ENCODE data around the gene ARL14EP. TPM values are rescaled to one million over a fixed set of nuclear protein-coding genes. Genes with fewer than 3 reads are reported as not detected.

The ARL14EP gene
- total RNA-seq, 1 donor from 2014 or later, result 34.3 TPM

- intact Hi-C loops (cut with micrococcal nuclease), result loop anchor here (10.0 kb wide), 1 partner anchor 1179 kb away; the partner anchor contains the start of genes ELP4 and IMMP1L
Measured at GRCh38 chr11:30326114-30326778, 3.3 kb downstream of the ARL14EP start.

- intact Hi-C loops (cut with micrococcal nuclease), result loop anchor here (10.0 kb wide), 1 partner anchor 1178 kb away; the partner anchor contains the start of genes ELP4 and IMMP1L
Measured at GRCh38 chr11:30326906-30327305, 4.0 kb downstream of the ARL14EP start.

- intact Hi-C loops (cut with micrococcal nuclease), result loop anchor here (10.0 kb wide), 1 partner anchor 1176 kb away; the partner anchor contains the start of genes ELP4 and IMMP1L
Measured at GRCh38 chr11:30328681-30329080, 5.8 kb downstream of the ARL14EP start.

- intact Hi-C loops (cut with micrococcal nuclease), result loop anchor here (10.0 kb wide), 1 partner anchor 1175 kb away; the partner anchor contains the start of genes ELP4 and IMMP1L
Measured at GRCh38 chr11:30329150-30329940, 6.4 kb downstream of the ARL14EP start.

- intact Hi-C loops (cut with micrococcal nuclease), result no loop called here
Measured at GRCh38 chr11:30333405-30333804, 10.5 kb downstream of the ARL14EP start.

- intact Hi-C loops (cut with micrococcal nuclease), result loop anchor here (10.0 kb wide), 1 partner anchor 512 kb away; no protein-coding TSS in a partner anchor
Measured at GRCh38 chr11:30342736-30343166, 19.8 kb downstream of the ARL14EP start.

- intact Hi-C loops (cut with micrococcal nuclease), result loop anchor here (10.0 kb wide), 1 partner anchor 511 kb away; no protein-coding TSS in a partner anchor
Measured at GRCh38 chr11:30344085-30344484, 21.2 kb downstream of the ARL14EP start.

- intact Hi-C loops (cut with micrococcal nuclease), result loop anchor here (1.0 to 10.0 kb wide), 2 partner anchors 509 to 573 kb away; no protein-coding TSS in a partner anchor
Measured at GRCh38 chr11:30345644-30346043, 22.7 kb downstream of the ARL14EP start.

- intact Hi-C loops (cut with micrococcal nuclease), result loop anchor here (1.0 to 10.0 kb wide), 2 partner anchors 509 to 572 kb away; no protein-coding TSS in a partner anchor
Measured at GRCh38 chr11:30346068-30346688, 23.3 kb downstream of the ARL14EP start.

GRCh38 chr11:30348035-30348434 is 25.1 kb downstream of the ARL14EP start:
- intact Hi-C loops (cut with micrococcal nuclease), result loop anchor here (10.0 kb wide), 1 partner anchor 507 kb away; no protein-coding TSS in a partner anchor

- intact Hi-C loops (cut with micrococcal nuclease), result loop anchor here (10.0 kb wide), 1 partner anchor 505 kb away; no protein-coding TSS in a partner anchor
Measured at GRCh38 chr11:30349885-30350284, 27.0 kb downstream of the ARL14EP start.

- intact Hi-C loops (cut with micrococcal nuclease), result no loop called here
Measured at GRCh38 chr11:30350384-30350783, 27.5 kb downstream of the ARL14EP start.

- intact Hi-C loops (cut with micrococcal nuclease), result no loop called here
Measured at GRCh38 chr11:30351061-30351460, 28.2 kb downstream of the ARL14EP start.

GRCh38 chr11:30356391-30356790 is 33.5 kb downstream of the ARL14EP start:
- intact Hi-C loops (cut with micrococcal nuclease), result no loop called here

GRCh38 chr11:30357872-30358271 is 35.0 kb downstream of the ARL14EP start:
- intact Hi-C loops (cut with micrococcal nuclease), result no loop called here

GRCh38 chr11:30358536-30358935 is 35.6 kb downstream of the ARL14EP start:
- intact Hi-C loops (cut with micrococcal nuclease), result no loop called here

- intact Hi-C loops (cut with micrococcal nuclease), result no loop called here
Measured at GRCh38 chr11:30360741-30361140, 37.8 kb downstream of the ARL14EP start.

GRCh38 chr11:30364139-30364836 is 41.4 kb downstream of the ARL14EP start:
- intact Hi-C loops (cut with micrococcal nuclease), result no loop called here

GRCh38 chr11:30364837-30365482 is 42.1 kb downstream of the ARL14EP start:
- intact Hi-C loops (cut with micrococcal nuclease), result no loop called here

All from T-helper 2 cell treated with Interferon-gamma antibody and Interleukin-4, amounts not matched to agents 100 ng/mL and 5 ng/mL, for 36 hours (primary cell).